ENCODE measurements around the gene POLR1C. TPM values are rescaled to one million over a fixed set of nuclear protein-coding genes. Genes with fewer than 3 reads are reported as not detected.
"Not testable (repeated sequence)": the region's sequence is repeated elsewhere in the genome, so short reads cannot be mapped to it uniquely, and the experiment has no call there.

The POLR1C gene
- total and polyA plus RNA-seq, 10 of the 15 experiments (the other 5 are each of a cell fraction or from before 2014, with no cell fraction given) = 40.0 to 180 (median 66.2) TPM

DNA sequence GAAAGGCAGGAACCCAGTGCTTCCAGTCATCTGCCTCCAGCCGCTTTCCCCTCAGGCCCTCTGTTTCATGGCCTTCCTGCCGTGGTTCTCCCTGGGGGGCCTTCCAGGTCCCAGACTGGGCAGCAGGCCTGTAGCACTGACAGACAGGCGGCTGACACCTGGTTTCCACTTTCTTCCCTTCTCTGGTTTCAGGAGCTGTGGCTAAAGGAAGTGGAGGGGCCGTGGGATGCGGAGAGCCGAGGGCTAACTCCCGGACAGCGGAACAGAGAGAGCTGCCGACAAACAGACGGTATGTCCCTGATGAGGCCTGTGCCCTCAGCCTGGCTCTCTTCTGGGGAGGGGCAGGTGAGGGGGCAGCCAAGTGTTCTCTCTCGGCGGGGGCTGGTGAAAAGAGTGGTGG lies 19.2 kb upstream of the POLR1C start:
- Histone ChIP-seq H3K27me3 (replicated peaks in 1 of 2; ENCODE audit: control insufficient read depth in 2 of 2, insufficient read depth in 2 of 2, low read length in 1 of 2) (no peaks in the 10 kb centered on the region), H3K4me2 (ENCODE audit: control insufficient read depth, insufficient read depth) (no peak overlapping the region), H3K27ac (ENCODE audit: control insufficient read depth, insufficient read depth) (no peak overlapping the region), H3K36me3 (ENCODE audit: control insufficient read depth in 2 of 2, insufficient read depth in 2 of 2, low read length in 1 of 2) (peaks cover 10 to 11% of the 10 kb centered on the region in 2 experiments; a peak in 3 of 4 replicates), H3K9ac (ENCODE audit: control insufficient read depth, insufficient read depth, low read length) (no peak overlapping the region), H4K20me1 (ENCODE audit: control insufficient read depth, insufficient read depth) (no peaks in the 10 kb centered on the region; the same call in 1 of the 2 replicates), H3K4me3 (no peak overlapping the region), H2AFZ (ENCODE audit: control insufficient read depth, low read depth, low read length) (no peak overlapping the region), H3K79me2 (ENCODE audit: control insufficient read depth, insufficient read depth, low read length) (no peaks in the 10 kb centered on the region), H3K4me1 (ENCODE audit: control insufficient read depth, insufficient read depth, low read length) (no peaks in the 10 kb centered on the region), H3K9me3 (replicated peaks; ENCODE audit: control insufficient read depth, insufficient read depth, low read length) (no peaks in the 10 kb centered on the region)
- SMC1A ChIA-PET (ENCODE audit: uncharacterized antibody, unreplicated experiment) = no interaction called here
- 98% methylated on average over 12 of the region's 12 CpGs for WGBS (ENCODE audit: insufficient coverage, insufficient replicate concordance, low lambda C conversion rate, missing lambda C conversion rate)
- CTCF ChIA-PET = interaction anchor here (1.1 to 7.6 kb wide), 3 partner anchors 10 to 133 kb away, joined by 4 to 70 read pairs (median 5); partner anchors contain the start of gene LRRC73
- no TSS peak for BruUV-seq (replicated peaks)
- in situ Hi-C loops (cut with MboI) = no loop called here
- intact Hi-C loops (cut with micrococcal nuclease; ENCODE audit: unreplicated experiment) = no loop called here
- no peak for ATAC-seq
- FAIRE-seq = no peak
- DNase-seq (ENCODE audit: low read depth, low spot score) = no peak
- POLR2A ChIA-PET = no interaction called here
- no peak for TF ChIP-seq BACH1 (IDR thresholded peaks at IDR 0.05; ENCODE audit: borderline replicate concordance)
- no peak for TF ChIP-seq NFXL1 (IDR thresholded peaks at IDR 0.05; ENCODE audit: borderline replicate concordance)
- TF ChIP-seq YY1 (IDR thresholded peaks at IDR 0.05; ENCODE audit: low read depth, low read length) = no peak
- TF ChIP-seq, protein P1, sequence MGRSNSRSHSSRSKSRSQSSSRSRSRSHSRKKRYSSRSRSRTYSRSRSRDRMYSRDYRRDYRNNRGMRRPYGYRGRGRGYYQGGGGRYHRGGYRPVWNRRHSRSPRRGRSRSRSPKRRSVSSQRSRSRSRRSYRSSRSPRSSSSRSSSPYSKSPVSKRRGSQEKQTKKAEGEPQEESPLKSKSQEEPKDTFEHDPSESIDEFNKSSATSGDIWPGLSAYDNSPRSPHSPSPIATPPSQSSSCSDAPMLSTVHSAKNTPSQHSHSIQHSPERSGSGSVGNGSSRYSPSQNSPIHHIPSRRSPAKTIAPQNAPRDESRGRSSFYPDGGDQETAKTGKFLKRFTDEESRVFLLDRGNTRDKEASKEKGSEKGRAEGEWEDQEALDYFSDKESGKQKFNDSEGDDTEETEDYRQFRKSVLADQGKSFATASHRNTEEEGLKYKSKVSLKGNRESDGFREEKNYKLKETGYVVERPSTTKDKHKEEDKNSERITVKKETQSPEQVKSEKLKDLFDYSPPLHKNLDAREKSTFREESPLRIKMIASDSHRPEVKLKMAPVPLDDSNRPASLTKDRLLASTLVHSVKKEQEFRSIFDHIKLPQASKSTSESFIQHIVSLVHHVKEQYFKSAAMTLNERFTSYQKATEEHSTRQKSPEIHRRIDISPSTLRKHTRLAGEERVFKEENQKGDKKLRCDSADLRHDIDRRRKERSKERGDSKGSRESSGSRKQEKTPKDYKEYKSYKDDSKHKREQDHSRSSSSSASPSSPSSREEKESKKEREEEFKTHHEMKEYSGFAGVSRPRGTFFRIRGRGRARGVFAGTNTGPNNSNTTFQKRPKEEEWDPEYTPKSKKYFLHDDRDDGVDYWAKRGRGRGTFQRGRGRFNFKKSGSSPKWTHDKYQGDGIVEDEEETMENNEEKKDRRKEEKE (IDR thresholded peaks at IDR 0.05) = no peak
- no peak for TF ChIP-seq GABPA (IDR thresholded peaks at IDR 0.05; ENCODE audit: low read depth)
- TF ChIP-seq, protein P2, sequence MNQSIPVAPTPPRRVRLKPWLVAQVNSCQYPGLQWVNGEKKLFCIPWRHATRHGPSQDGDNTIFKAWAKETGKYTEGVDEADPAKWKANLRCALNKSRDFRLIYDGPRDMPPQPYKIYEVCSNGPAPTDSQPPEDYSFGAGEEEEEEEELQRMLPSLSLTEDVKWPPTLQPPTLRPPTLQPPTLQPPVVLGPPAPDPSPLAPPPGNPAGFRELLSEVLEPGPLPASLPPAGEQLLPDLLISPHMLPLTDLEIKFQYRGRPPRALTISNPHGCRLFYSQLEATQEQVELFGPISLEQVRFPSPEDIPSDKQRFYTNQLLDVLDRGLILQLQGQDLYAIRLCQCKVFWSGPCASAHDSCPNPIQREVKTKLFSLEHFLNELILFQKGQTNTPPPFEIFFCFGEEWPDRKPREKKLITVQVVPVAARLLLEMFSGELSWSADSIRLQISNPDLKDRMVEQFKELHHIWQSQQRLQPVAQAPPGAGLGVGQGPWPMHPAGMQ (IDR thresholded peaks at IDR 0.05; ENCODE audit: borderline replicate concordance) = no peak
- TF ChIP-seq, protein P3, sequence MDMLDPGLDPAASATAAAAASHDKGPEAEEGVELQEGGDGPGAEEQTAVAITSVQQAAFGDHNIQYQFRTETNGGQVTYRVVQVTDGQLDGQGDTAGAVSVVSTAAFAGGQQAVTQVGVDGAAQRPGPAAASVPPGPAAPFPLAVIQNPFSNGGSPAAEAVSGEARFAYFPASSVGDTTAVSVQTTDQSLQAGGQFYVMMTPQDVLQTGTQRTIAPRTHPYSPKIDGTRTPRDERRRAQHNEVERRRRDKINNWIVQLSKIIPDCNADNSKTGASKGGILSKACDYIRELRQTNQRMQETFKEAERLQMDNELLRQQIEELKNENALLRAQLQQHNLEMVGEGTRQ (IDR thresholded peaks at IDR 0.05; ENCODE audit: borderline replicate concordance, low read depth, low read length) = no peak
- TF ChIP-seq ESRRA (IDR thresholded peaks at IDR 0.05; ENCODE audit: low read length) = no peak
- TF ChIP-seq BRCA1 (IDR thresholded peaks at IDR 0.05; ENCODE audit: low read depth, low read length) = no peak
- TF ChIP-seq MTA2 (IDR thresholded peaks at IDR 0.05; ENCODE audit: low read depth) = no peak
- TF ChIP-seq NR2F1 (conservative IDR thresholded peaks at IDR 0.05) = no peak
- RAD21 ChIA-PET (ENCODE audit: unreplicated experiment) = no interaction called here

DNA sequence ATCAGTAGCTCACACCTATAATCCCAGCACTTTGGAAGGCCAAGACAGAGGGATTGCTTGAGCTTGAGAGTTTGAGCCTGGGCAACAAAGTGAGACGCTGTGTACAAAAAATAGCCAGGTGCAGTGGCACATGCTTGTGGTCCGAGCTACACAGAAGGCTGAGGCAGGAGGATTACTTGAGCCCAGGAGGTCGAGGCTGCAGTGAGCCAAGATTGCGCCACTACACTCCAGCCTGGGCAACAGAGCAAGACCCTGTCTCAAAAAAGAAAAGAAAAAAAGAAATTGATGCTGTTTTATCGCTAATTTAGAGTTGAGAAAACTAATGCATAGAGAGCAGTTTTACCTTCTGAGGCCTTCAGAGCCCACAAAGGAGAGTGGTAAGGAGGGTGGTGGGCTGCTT lies 18.6 kb upstream of the POLR1C start:
- FAIRE-seq = not testable (repeated sequence)

More for the DNA sequence above, 18.6 kb upstream of the POLR1C start:
- BruUV-seq (replicated peaks); SMC1A ChIA-PET (ENCODE audit: uncharacterized antibody, unreplicated experiment); in situ Hi-C loops (cut with MboI); RAD21 ChIA-PET (ENCODE audit: unreplicated experiment); intact Hi-C loops (cut with micrococcal nuclease; ENCODE audit: unreplicated experiment); H3K27ac ChIP-seq (ENCODE audit: control insufficient read depth, insufficient read depth); H3K4me3 ChIP-seq; H3K4me1 ChIP-seq (ENCODE audit: control insufficient read depth, insufficient read depth, low read length); H3K27me3 ChIP-seq (replicated peaks in 1 of 2; ENCODE audit: control insufficient read depth in 2 of 2, insufficient read depth in 2 of 2, low read length in 1 of 2); ATAC-seq; H3K9ac ChIP-seq (ENCODE audit: control insufficient read depth, insufficient read depth, low read length); H4K20me1 ChIP-seq (ENCODE audit: control insufficient read depth, insufficient read depth); H2AFZ ChIP-seq (ENCODE audit: control insufficient read depth, low read depth, low read length); POLR2A ChIA-PET; H3K79me2 ChIP-seq (ENCODE audit: control insufficient read depth, insufficient read depth, low read length); H3K4me2 ChIP-seq (ENCODE audit: control insufficient read depth, insufficient read depth); DNase-seq (ENCODE audit: low read depth, low spot score); H3K9me3 ChIP-seq (replicated peaks; ENCODE audit: control insufficient read depth, insufficient read depth, low read length): not testable (repeated sequence)
- 99% methylated on average over 5 of the region's 5 CpGs for WGBS (ENCODE audit: insufficient coverage, insufficient replicate concordance, low lambda C conversion rate, missing lambda C conversion rate)
- CTCF ChIA-PET = interaction anchor here (7.6 kb wide), 1 partner anchor 9 kb away, joined by 70 read pairs; the partner anchor contains the start of gene LRRC73
- peaks cover 13 to 16% of the 10 kb centered on the region in 2 experiments; a peak in 3 of 4 replicates for H3K36me3 ChIP-seq (ENCODE audit: control insufficient read depth in 2 of 2, insufficient read depth in 2 of 2, low read length in 1 of 2)

All from GM12878 (cell line).